ENCODE data around the gene PDE4D.
A peak's percentile ranks its signal among the peaks of the same experiment; 100 is the strongest.

DNA sequence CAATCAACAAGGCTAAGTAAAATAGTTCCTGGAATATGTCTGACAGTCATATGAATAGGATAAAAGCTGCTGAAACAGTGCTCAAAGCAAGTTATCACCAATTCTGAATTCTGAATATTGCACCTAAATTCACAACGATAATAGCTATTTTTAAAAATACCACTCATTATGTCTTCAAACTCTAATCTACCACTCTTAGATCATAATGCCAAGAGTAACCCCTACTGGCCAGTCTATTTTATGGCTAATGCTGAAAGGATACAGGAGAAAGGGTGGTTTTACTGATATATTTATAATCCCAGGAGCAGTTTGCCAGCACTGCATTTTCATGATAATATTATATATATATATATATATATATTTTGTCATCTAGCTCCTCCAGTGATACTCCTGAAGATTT is 232.8 kb downstream of the PDE4D start:
- TF ChIP-seq CTCF (conservative IDR thresholded peaks at IDR 0.05 in 1 of 2, IDR thresholded peaks at IDR 0.05 in 1 of 2; ENCODE audit: extremely low read depth in 1 of 2, insufficient read depth in 1 of 2, low read depth in 1 of 2, low read length in 2 of 2) (peak; percentile 23 to 59), EZH2 (IDR thresholded peaks at IDR 0.05; ENCODE audit: borderline replicate concordance, low read length) (no peak)
